DOHH2 (cell line): ENCODE measurements around the gene ZNF346.

ENCODE experiments used
- CTCF ChIP-seq: fragments of 200-600 bp; sonication (generic); IDR thresholded peaks from one replicate; pipeline ENCODE4 v1.5.1; 2014; ENCODE audit warnings: antibody characterized with exemption, mild to moderate bottlenecking, low read depth, low read length; ENCODE audit not compliant: poor library complexity, severe bottlenecking
- EZH2phosphoT487 ChIP-seq: fragments of 200-600 bp; sonication (generic); IDR thresholded peaks from 2 replicates; pipeline ENCODE4 v1.6.1; 2017; ENCODE audit warnings: borderline replicate concordance, mild to moderate bottlenecking, antibody characterized with exemption, low read length, moderate library complexity, mixed read lengths

- TF ChIP-seq CTCF = no peak
- no peak for TF ChIP-seq EZH2phosphoT487
Measured at GRCh38 chr5:177036443-177036842, 13.9 kb downstream of the ZNF346 start.
